ENCODE results near the gene UACA.

UACA gene

DNA sequence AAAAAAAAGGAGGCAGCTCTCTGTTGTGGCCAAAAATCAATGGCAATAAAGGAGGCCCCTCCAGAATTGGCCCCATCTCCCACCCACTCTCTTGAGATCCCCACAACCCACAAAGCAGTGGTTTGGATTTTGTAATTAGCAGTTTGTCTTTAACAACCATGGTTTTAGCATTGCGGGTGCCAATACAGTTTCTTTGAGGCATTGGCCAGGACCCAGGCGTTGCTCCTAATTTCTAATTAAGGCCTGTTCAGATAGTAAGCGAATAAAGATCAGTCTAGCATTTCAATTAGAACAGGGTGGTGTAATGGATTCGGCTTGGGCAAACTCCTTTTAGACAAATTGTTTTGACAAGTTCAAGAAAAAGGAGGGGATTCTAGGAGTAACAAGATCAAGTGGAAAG lies 23.6 kb upstream of the UACA start:
- TF ChIP-seq, protein P1, sequence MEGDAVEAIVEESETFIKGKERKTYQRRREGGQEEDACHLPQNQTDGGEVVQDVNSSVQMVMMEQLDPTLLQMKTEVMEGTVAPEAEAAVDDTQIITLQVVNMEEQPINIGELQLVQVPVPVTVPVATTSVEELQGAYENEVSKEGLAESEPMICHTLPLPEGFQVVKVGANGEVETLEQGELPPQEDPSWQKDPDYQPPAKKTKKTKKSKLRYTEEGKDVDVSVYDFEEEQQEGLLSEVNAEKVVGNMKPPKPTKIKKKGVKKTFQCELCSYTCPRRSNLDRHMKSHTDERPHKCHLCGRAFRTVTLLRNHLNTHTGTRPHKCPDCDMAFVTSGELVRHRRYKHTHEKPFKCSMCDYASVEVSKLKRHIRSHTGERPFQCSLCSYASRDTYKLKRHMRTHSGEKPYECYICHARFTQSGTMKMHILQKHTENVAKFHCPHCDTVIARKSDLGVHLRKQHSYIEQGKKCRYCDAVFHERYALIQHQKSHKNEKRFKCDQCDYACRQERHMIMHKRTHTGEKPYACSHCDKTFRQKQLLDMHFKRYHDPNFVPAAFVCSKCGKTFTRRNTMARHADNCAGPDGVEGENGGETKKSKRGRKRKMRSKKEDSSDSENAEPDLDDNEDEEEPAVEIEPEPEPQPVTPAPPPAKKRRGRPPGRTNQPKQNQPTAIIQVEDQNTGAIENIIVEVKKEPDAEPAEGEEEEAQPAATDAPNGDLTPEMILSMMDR (IDR thresholded peaks at IDR 0.05; ENCODE audit: low read depth, low read length), result no peak
- DNase-seq (ENCODE audit: low read depth in 2 of 2), result no peak
- H3K4me3 ChIP-seq (replicated peaks in 1 of 2; ENCODE audit: low read depth in 2 of 2, low read length in 2 of 2), result no peak overlapping the region

DNA sequence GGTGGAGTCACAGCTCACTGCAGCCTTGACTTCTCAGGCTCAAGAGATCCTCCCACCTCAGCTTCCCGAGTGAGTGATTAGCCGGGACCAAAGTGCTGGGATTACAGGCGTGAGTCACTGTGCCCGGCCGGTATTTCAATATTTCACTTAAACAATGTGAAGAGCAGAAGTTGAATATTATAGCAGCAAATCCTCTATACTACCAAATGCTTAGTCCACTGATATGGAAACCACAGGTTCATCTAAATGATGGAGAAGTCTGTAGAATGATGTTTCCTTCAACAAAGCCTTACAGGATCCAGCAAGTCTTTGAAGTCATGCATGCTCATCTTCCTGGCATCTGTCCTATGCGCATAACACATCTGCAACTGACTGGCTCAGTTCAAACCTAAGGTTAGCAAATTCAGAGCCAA lies 20.3 kb upstream of the UACA start:
- TF ChIP-seq, protein P1 (IDR thresholded peaks at IDR 0.05; ENCODE audit: low read depth, low read length), result no peak
- DNase-seq (ENCODE audit: low read depth in 2 of 2), result peak; percentile 54 to 63
- H3K4me3 ChIP-seq (replicated peaks in 1 of 2; ENCODE audit: low read depth in 2 of 2, low read length in 2 of 2), result no peak overlapping the region

DNA sequence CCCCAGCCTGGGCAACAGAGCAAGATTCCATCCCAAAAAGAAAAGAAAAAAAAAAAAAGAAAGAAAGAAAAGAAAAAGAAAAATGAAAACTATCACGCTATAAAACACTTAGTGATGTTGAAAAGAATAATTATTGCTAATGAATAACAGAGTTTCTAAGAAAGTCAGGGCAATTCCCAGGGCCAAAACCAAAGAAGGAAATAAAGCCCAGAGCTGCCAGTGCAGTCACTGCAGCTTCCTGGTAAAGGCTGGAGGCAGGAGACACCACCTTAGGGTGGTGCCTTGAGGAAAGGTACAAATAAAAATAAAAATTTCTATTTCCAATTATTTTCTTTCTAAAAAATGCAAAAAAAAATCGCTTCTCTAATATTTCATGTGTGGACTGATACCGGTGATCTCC lies 19.7 kb upstream of the UACA start:
- no peak for DNase-seq (ENCODE audit: low read depth in 2 of 2)
- TF ChIP-seq, protein P1 (IDR thresholded peaks at IDR 0.05; ENCODE audit: low read depth, low read length), result no peak
- no peak overlapping the region for H3K4me3 ChIP-seq (replicated peaks in 1 of 2; ENCODE audit: low read depth in 2 of 2, low read length in 2 of 2)

DNA sequence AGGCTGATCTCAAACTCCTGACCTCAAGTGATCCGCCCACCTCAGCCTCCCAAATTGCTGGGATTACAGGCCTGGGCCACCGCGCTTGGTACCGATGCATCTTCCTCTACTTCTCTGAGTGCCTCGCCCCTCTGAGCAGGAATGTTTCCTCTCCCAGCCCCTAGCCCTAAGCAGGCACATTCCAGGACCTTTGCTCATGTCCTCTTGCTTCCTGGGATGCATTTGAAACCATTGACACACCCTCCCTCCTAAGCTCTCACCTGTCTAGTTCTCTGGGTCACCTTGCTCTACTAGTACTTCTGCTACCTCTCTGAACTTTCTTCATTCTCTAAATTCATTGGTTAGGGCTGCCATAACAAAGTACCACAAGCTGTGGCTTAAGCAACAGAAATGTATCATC lies 17.9 kb upstream of the UACA start:
- H3K4me3 ChIP-seq (replicated peaks in 1 of 2; ENCODE audit: low read depth in 2 of 2, low read length in 2 of 2), result no peak overlapping the region
- DNase-seq (ENCODE audit: low read depth in 2 of 2), result no peak
- TF ChIP-seq, protein P1 (IDR thresholded peaks at IDR 0.05; ENCODE audit: low read depth, low read length), result no peak

DNA sequence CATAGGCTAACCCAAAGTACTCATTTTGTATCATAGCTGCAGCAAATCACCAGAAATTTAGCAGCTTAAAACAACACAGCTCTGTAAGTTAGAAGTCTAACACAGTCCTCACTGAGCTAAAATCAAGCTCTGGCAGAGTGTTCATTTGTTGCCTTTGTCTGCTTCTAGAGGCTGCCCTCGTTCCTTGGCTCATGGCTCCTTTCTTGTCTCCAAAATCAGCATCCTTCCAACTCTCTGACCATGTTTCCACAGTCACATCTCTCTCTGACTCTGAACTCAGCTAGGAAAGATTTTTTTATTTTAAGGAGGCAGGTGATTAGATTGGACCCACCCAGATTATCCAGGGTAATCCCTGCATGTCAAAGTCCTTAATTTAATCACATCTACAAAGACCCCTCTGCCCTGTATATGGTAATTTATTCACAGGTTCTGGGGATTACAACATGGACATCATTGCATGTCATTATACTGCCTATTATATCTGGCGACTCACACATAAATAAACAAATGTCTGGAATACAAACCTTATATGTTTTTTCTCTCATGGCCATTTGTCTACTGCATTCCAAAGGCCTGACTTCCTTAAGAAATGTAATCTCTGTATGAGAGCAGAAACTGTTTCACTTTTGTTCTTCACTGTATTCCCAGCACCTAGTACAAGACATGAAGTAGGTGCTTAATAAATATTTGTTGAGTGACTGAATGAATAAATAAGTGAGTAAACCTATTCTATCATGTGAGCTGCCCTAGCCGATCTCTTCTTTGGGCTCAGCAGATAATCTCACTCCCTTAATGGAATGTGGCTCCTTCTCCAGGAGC lies 15.1 kb upstream of the UACA start:
- peak; percentile 60 to 80 for DNase-seq (ENCODE audit: low read depth in 2 of 2)
- H3K4me3 ChIP-seq (replicated peaks in 1 of 2; ENCODE audit: low read depth in 2 of 2, low read length in 2 of 2), result no peak overlapping the region
- TF ChIP-seq, protein P1 (IDR thresholded peaks at IDR 0.05; ENCODE audit: low read depth, low read length), result no peak

DNA sequence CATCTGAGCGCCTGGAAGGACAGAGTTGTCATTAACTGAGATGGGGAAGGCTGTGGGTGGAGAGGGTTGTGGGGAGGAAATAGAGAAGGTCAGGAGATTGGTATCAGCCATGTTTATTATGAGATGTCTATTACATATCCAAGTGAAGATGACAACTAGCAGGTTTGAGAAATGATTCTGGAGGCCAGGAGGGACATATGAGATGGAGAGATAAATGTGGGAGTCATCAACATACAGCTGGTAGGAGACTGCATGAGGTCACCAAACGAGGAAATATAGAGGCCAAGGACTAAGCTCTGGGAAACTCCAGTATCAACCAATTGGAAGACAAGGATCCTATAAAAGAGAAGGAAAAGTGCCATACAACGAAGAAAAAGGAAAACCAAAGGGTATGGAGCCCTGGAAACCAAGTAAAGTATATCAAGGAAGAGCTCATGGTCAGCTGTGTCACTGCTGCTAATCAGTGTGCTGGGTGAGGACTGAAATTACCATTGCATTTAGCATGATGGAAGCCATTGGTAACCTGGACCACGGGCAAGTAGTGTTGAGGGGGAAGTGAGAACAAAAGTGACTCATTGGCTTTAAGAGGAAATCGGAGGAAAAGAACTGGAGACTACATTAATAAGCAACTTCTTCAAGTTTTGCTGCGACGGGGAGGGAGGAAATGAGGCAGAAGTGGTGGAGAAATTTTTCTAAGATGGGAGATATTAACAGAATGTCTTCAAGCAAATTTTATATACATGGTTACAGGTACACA lies 14.0 kb upstream of the UACA start:
- DNase-seq (ENCODE audit: low read depth in 2 of 2), result peak in 1 of 2 donors; percentile 57
- TF ChIP-seq, protein P1 (IDR thresholded peaks at IDR 0.05; ENCODE audit: low read depth, low read length), result no peak
- H3K4me3 ChIP-seq (replicated peaks in 1 of 2; ENCODE audit: low read depth in 2 of 2, low read length in 2 of 2), result no peak overlapping the region
